ENCODE data around the gene SERPINB10. TPM values are rescaled to one million over a fixed set of nuclear protein-coding genes. Genes with fewer than 3 reads are reported as not detected.

SERPINB10 gene
- polyA plus RNA-seq, 1 experiment: 0.38 TPM

DNA sequence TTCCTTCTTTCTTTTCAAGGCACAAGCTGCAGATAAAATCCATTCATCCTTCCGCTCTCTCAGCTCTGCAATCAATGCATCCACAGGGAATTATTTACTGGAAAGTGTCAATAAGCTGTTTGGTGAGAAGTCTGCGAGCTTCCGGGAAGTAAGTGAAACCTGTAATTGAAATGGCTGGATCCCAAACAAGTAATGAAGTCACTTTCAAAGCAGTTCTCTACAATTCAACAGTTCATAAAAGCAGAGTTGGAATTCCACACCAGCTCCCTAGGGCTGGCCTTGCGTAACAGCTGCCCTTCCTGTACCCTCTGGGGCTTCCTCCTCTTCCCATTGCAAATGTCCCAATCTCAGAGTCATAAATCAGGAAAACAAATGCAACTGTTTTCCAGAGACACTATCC, 10.7 kb upstream of the SERPINB10 start:
- CTCF ChIA-PET: interaction anchor here (0.9 to 2.0 kb wide), 3 partner anchors 10 to 67 kb away, joined by 3 to 7 read pairs (median 4); no protein-coding TSS in a partner anchor
- DNase-seq (ENCODE audit: low read depth): no peak
- H3K4me3 ChIP-seq (ENCODE audit: low read depth, low read length): no peak overlapping the region
- no peaks in the 10 kb centered on the region for H3K36me3 ChIP-seq (ENCODE audit: control insufficient read depth, insufficient read depth, low read length)
- TF ChIP-seq, protein P1, sequence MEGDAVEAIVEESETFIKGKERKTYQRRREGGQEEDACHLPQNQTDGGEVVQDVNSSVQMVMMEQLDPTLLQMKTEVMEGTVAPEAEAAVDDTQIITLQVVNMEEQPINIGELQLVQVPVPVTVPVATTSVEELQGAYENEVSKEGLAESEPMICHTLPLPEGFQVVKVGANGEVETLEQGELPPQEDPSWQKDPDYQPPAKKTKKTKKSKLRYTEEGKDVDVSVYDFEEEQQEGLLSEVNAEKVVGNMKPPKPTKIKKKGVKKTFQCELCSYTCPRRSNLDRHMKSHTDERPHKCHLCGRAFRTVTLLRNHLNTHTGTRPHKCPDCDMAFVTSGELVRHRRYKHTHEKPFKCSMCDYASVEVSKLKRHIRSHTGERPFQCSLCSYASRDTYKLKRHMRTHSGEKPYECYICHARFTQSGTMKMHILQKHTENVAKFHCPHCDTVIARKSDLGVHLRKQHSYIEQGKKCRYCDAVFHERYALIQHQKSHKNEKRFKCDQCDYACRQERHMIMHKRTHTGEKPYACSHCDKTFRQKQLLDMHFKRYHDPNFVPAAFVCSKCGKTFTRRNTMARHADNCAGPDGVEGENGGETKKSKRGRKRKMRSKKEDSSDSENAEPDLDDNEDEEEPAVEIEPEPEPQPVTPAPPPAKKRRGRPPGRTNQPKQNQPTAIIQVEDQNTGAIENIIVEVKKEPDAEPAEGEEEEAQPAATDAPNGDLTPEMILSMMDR (IDR thresholded peaks at IDR 0.05; ENCODE audit: insufficient read depth, low read depth, low read length): no peak
- H3K27me3 ChIP-seq (ENCODE audit: control insufficient read depth, insufficient read depth, low read length): 0 out of 2 replicates have a peak, but pooled peaks cover 1% of the 10 kb centered on the region
- POLR2A ChIA-PET: no interaction called here

DNA sequence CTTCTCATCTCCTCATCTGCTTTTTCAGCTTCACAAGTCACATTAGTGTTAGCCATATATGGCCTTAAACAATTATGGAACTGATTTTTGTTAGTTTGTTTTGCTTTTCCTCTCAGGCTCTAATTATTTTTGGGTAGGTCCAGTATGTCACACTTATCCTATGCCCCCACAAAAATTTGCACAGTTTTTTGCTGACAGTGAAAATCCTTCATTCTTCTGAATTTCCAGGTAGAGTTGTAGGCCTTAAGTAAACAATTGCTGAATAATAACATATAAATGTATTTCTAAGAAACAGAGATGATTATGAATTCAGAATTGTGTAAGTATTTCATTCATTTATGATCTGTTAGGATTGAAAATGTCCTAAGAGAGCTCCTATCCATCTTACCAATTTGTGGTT, 8.6 kb upstream of the SERPINB10 start:
- CTCF ChIA-PET: interaction anchor here (0.8 to 1.3 kb wide), 2 partner anchors 9 to 25 kb away, joined by 3 to 6 read pairs; no protein-coding TSS in a partner anchor
- Histone ChIP-seq H3K36me3 (ENCODE audit: control insufficient read depth, insufficient read depth, low read length) (no peaks in the 10 kb centered on the region), H3K4me3 (ENCODE audit: low read depth, low read length) (no peak overlapping the region), H3K27me3 (ENCODE audit: control insufficient read depth, insufficient read depth, low read length) (0 out of 2 replicates have a peak, but pooled peaks cover 1% of the 10 kb centered on the region)
- no peak for DNase-seq (ENCODE audit: low read depth)
- TF ChIP-seq, protein P1 (IDR thresholded peaks at IDR 0.05; ENCODE audit: insufficient read depth, low read depth, low read length): no peak
- POLR2A ChIA-PET: no interaction called here

DNA sequence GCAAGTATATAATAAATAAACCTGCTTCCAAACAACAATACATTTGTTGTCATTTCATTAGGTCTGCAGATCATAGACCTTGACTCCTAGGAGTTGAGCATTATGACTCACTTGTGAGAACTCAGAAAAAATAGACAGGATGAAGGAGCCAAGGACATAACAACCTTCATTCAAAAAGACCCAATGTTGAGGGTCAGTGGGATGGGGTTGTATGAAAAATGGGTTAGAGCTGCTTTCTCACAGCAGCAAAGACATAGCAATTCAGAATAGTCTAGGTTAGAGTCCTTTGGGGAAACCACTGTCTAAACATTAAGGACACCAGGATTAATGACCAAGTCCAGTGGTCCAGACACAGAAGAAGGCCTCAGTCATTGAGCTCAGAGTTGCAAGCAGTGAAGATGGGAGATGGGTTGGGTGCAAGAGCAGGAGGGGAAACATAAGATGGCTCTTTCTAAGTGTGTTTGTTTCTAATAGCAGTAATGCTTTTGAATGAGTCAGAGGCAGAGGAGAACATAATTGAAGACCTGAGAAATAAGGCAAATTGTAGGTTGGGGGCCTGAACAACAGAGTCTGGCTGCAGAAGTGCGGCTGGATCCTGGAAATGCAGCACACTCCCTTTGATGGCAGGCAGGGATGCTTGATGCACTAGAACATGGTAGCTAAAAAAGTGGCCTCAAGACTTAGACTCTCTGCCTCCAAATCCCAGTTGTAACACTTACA, 3.7 kb upstream of the SERPINB10 start:
- H3K36me3 ChIP-seq (ENCODE audit: control insufficient read depth, insufficient read depth, low read length): no peaks in the 10 kb centered on the region
- POLR2A ChIA-PET: no interaction called here
- TF ChIP-seq, protein P1 (IDR thresholded peaks at IDR 0.05; ENCODE audit: insufficient read depth, low read depth, low read length): no peak
- no peak for DNase-seq (ENCODE audit: low read depth)
- CTCF ChIA-PET: no interaction called here
- H3K4me3 ChIP-seq (ENCODE audit: low read depth, low read length): no peak overlapping the region
- no peaks in the 10 kb centered on the region for H3K27me3 ChIP-seq (ENCODE audit: control insufficient read depth, insufficient read depth, low read length)

DNA sequence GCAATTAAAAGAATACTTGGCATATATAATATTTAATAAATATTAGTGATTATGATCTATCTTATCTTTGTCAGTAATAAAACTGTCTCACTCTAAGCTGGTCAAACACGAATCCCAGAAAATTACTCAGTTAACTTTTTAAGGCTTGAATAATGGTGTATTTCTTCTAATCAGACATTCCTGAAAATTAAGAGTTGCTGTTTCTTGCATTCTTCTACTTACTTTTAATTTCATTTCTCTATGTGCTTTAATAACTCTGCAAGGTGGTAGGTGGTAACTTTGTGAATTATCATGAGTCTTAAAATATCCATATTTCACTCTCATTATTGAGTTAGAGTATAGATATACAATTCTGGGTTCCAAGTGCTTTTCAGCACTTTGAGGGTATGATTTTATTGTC, 3.1 kb upstream of the SERPINB10 start:
- CTCF ChIA-PET: no interaction called here
- TF ChIP-seq, protein P1 (IDR thresholded peaks at IDR 0.05; ENCODE audit: insufficient read depth, low read depth, low read length): no peak
- no peaks in the 10 kb centered on the region for H3K36me3 ChIP-seq (ENCODE audit: control insufficient read depth, insufficient read depth, low read length)
- POLR2A ChIA-PET: no interaction called here
- DNase-seq (ENCODE audit: low read depth): no peak
- no peak overlapping the region for H3K4me3 ChIP-seq (ENCODE audit: low read depth, low read length)
- H3K27me3 ChIP-seq (ENCODE audit: control insufficient read depth, insufficient read depth, low read length): no peaks in the 10 kb centered on the region

DNA sequence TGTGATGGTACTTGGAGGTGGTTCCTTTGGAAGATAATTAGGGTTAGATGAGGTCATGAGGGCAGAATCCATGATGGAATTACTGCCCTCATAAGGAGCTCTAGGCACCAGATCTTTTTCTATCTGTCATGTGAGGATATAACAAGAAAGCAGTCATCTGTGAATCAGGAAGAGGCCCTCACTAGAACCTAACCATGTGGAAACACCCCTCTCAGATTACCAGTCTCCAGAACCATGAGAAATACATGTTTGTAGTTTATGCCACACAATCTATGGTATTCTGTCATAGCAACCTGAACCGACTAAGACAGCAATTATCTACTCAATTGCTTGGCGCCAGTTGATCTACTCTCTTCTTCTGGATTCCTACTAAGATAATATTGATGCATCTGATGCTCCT, 2.4 kb upstream of the SERPINB10 start:
- no peak for DNase-seq (ENCODE audit: low read depth)
- TF ChIP-seq, protein P1 (IDR thresholded peaks at IDR 0.05; ENCODE audit: insufficient read depth, low read depth, low read length): no peak
- ChIA-PET POLR2A (no interaction called here), CTCF (no interaction called here)
- H3K4me3 ChIP-seq (ENCODE audit: low read depth, low read length): no peak overlapping the region
- no peaks in the 10 kb centered on the region for H3K36me3 ChIP-seq (ENCODE audit: control insufficient read depth, insufficient read depth, low read length)
- H3K27me3 ChIP-seq (ENCODE audit: control insufficient read depth, insufficient read depth, low read length): no peaks in the 10 kb centered on the region

All from BJ (cell line).